ENCODE measurements around the gene CELF1. TPM values are rescaled to one million over a fixed set of nuclear protein-coding genes. Genes with fewer than 3 reads are reported as not detected.
A peak's percentile ranks its signal among the peaks of the same experiment; 100 is the strongest.

Gene CELF1
- polyA plus RNA-seq, 1 donor (not counting 4 experiments of a cell fraction or from before 2014, with no cell fraction given) = 110 TPM

DNA sequence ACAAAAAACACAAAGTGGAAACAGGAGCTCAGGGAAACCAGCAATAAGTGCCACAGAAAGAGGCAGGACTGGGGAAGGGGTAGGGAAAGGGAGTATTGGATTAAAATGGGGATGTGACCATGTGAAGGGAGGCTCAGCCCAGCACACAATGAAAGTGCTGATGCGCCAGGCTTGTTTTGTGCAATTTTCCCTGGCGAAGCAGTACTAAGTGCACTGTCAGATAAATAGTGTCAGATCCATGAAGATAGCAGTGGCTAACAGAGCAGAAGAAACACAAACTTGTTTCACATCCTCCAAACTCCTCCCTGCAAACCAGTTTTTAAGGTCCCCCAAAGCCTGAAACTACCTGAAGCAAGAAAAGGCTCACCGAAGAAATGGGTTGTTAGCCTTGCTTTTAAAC lies 53.3 kb downstream of the CELF1 start:
- H3K27me3 ChIP-seq (ENCODE audit: control insufficient read depth, extremely low read depth, insufficient read depth, low read length) = no peaks in the 10 kb centered on the region
- DNase-seq (ENCODE audit: low read depth, low spot score) = no peak
- TF ChIP-seq EZH2 (IDR thresholded peaks at IDR 0.05; ENCODE audit: low read length) = no peak
- TF ChIP-seq, protein P1, sequence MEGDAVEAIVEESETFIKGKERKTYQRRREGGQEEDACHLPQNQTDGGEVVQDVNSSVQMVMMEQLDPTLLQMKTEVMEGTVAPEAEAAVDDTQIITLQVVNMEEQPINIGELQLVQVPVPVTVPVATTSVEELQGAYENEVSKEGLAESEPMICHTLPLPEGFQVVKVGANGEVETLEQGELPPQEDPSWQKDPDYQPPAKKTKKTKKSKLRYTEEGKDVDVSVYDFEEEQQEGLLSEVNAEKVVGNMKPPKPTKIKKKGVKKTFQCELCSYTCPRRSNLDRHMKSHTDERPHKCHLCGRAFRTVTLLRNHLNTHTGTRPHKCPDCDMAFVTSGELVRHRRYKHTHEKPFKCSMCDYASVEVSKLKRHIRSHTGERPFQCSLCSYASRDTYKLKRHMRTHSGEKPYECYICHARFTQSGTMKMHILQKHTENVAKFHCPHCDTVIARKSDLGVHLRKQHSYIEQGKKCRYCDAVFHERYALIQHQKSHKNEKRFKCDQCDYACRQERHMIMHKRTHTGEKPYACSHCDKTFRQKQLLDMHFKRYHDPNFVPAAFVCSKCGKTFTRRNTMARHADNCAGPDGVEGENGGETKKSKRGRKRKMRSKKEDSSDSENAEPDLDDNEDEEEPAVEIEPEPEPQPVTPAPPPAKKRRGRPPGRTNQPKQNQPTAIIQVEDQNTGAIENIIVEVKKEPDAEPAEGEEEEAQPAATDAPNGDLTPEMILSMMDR (optimal IDR thresholded peaks at IDR 0.05 in 1 of 3, IDR thresholded peaks at IDR 0.05 in 1 of 3, conservative IDR thresholded peaks at IDR 0.05 in 1 of 3; ENCODE audit: extremely low read depth in 1 of 3, insufficient read depth in 2 of 3, low read length in 3 of 3) = no peak
- H2AFZ ChIP-seq (ENCODE audit: control insufficient read depth, low read length) = no peak overlapping the region
- H3K9ac ChIP-seq (ENCODE audit: control insufficient read depth, extremely low read depth, insufficient read depth, low read length) = no peak overlapping the region
- no peak for FAIRE-seq
- no peaks in the 10 kb centered on the region for H3K9me1 ChIP-seq (ENCODE audit: control insufficient read depth, extremely low read depth, insufficient read depth, low read length)
- peaks cover 8% of the 10 kb centered on the region for H4K20me1 ChIP-seq (ENCODE audit: control insufficient read depth, extremely low read depth, insufficient read depth, low read length)
- H3K36me3 ChIP-seq (ENCODE audit: control insufficient read depth in 2 of 2, extremely low read depth in 1 of 2, insufficient read depth in 2 of 2, low read length in 2 of 2) = peaks cover 16 to 33% of the 10 kb centered on the region in 2 experiments
- dilution Hi-C loops (cut with MboI; ENCODE audit: extremely low pct_ligation_motif_present, low sequenced_read_pairs) = no loop called here
- peak overlapping the region; percentile 8 for H3K27ac ChIP-seq (ENCODE audit: control insufficient read depth, insufficient read depth, low read length)
- peaks cover 98% of the 10 kb centered on the region for H3K79me2 ChIP-seq (ENCODE audit: control insufficient read depth, insufficient read depth, low read length)
- H3K4me1 ChIP-seq (ENCODE audit: control insufficient read depth, extremely low read depth, insufficient read depth, low read length) = peaks cover 2% of the 10 kb centered on the region
- H3K4me2 ChIP-seq (ENCODE audit: control insufficient read depth, extremely low read depth, insufficient read depth, low read depth, low read length) = no peak overlapping the region
- H3K9me3 ChIP-seq (ENCODE audit: control insufficient read depth, low read depth, low read length) = no peaks in the 10 kb centered on the region
- H3K4me3 ChIP-seq (ENCODE audit: control insufficient read depth in 2 of 3, extremely low read depth in 1 of 3, insufficient read depth in 2 of 3, low read depth in 1 of 3, low read length in 3 of 3) = no peak overlapping the region

GRCh38 chr11:47499161-47499560 lies 53.8 kb downstream of the CELF1 start:
- H4K20me1 ChIP-seq (ENCODE audit: control insufficient read depth, extremely low read depth, insufficient read depth, low read length) = peaks cover 8% of the 10 kb centered on the region
- FAIRE-seq = no peak
- H3K27ac ChIP-seq (ENCODE audit: control insufficient read depth, insufficient read depth, low read length) = no peak overlapping the region

More at GRCh38 chr11:47499161-47499560, 53.8 kb downstream of the CELF1 start:
- H3K36me3 ChIP-seq (ENCODE audit: control insufficient read depth in 2 of 2, extremely low read depth in 1 of 2, insufficient read depth in 2 of 2, low read length in 2 of 2) = peaks cover 18 to 33% of the 10 kb centered on the region in 2 experiments
- H3K27me3 ChIP-seq (ENCODE audit: control insufficient read depth, extremely low read depth, insufficient read depth, low read length) = no peaks in the 10 kb centered on the region
- dilution Hi-C loops (cut with MboI; ENCODE audit: extremely low pct_ligation_motif_present, low sequenced_read_pairs) = no loop called here
- DNase-seq (ENCODE audit: low read depth, low spot score) = no peak
- H3K9ac ChIP-seq (ENCODE audit: control insufficient read depth, extremely low read depth, insufficient read depth, low read length) = no peak overlapping the region
- no peak overlapping the region for H3K4me2 ChIP-seq (ENCODE audit: control insufficient read depth, extremely low read depth, insufficient read depth, low read depth, low read length)
- no peaks in the 10 kb centered on the region for H3K9me3 ChIP-seq (ENCODE audit: control insufficient read depth, low read depth, low read length)
- no peaks in the 10 kb centered on the region for H3K9me1 ChIP-seq (ENCODE audit: control insufficient read depth, extremely low read depth, insufficient read depth, low read length)
- TF ChIP-seq, protein P1 (optimal IDR thresholded peaks at IDR 0.05 in 1 of 3, IDR thresholded peaks at IDR 0.05 in 1 of 3, conservative IDR thresholded peaks at IDR 0.05 in 1 of 3; ENCODE audit: extremely low read depth in 1 of 3, insufficient read depth in 2 of 3, low read length in 3 of 3) = no peak
- no peak for TF ChIP-seq EZH2 (IDR thresholded peaks at IDR 0.05; ENCODE audit: low read length)
- no peak overlapping the region for H3K4me3 ChIP-seq (ENCODE audit: control insufficient read depth in 2 of 3, extremely low read depth in 1 of 3, insufficient read depth in 2 of 3, low read depth in 1 of 3, low read length in 3 of 3)
- H3K4me1 ChIP-seq (ENCODE audit: control insufficient read depth, extremely low read depth, insufficient read depth, low read length) = peaks cover 2% of the 10 kb centered on the region
- H3K79me2 ChIP-seq (ENCODE audit: control insufficient read depth, insufficient read depth, low read length) = peaks cover 98% of the 10 kb centered on the region
- no peak overlapping the region for H2AFZ ChIP-seq (ENCODE audit: control insufficient read depth, low read length)

Measured in keratinocyte (primary cell).